HepG2 (cell line): ENCODE results near the gene GSTA1.

Experiments
- CHD4 ChIP-seq: fragments of 200-600 bp; sonication (generic); IDR thresholded peaks from 2 replicates; pipeline ENCODE4 v1.7.0; 2017; ENCODE audit warnings: mild to moderate bottlenecking, low read length, borderline replicate concordance
- EP300 ChIP-seq, 3 experiments: sonication (generic) in 1 of 3; formaldehyde crosslinking in 1 of 3; IDR thresholded peaks; 2 replicates each; pipeline versions ENCODE4 v1.5.1 to v1.6.1; 2011 to 2020; ENCODE audit warnings: low read depth in 2 of 3, low read length in 2 of 3, borderline replicate concordance in 1 of 3, improper control_type of control experiment in 1 of 3, mild to moderate bottlenecking in 1 of 3, missing genetic modification reagents in 1 of 3, moderate library complexity in 1 of 3
- KAT7 ChIP-seq: IDR thresholded peaks from 2 replicates; pipeline ENCODE4 v1.6.1; 2018; ENCODE audit warnings: borderline replicate concordance, missing compliant biosample characterization
- RAD21 ChIP-seq: fragments of 450-650 bp; formaldehyde crosslinking; IDR thresholded peaks from 2 replicates; pipeline ENCODE4 v1.5.0; 2020; ENCODE audit warnings: mild to moderate bottlenecking
- SUZ12 ChIP-seq: fragments of 150-350 bp; IDR thresholded peaks from 2 replicates; pipeline ENCODE4 v1.6.1; 2014; ENCODE audit warnings: low read depth, low read length
- ZNF30 ChIP-seq: sonication (generic); formaldehyde crosslinking; IDR thresholded peaks from 2 replicates; pipeline ENCODE4 v1.5.0; 2020; ENCODE audit warnings: mild to moderate bottlenecking, missing genetic modification reagents

- TF ChIP-seq KAT7 (CRISPR knock-in tag) (no peak), RAD21 (no peak), SUZ12 (no peak), CHD4 (no peak), ZNF30 (CRISPR knock-in tag) (no peak), EP300 (IDR thresholded peaks at IDR 0.05; ENCODE audit: low read depth in 2 of 2, low read length in 2 of 2) (no peak), EP300 (CRISPR knock-in tag; IDR thresholded peaks at IDR 0.05; ENCODE audit: borderline replicate concordance) (no peak)
Observed at GRCh38 chr6:52826513-52826912, 22.9 kb upstream of the GSTA1 start.
